Measurements from ENCODE around the gene JAM2.
"Not testable (repeated sequence)": the region's sequence is repeated elsewhere in the genome, so short reads cannot be mapped to it uniquely, and the experiment has no call there.

Gene JAM2

DNA sequence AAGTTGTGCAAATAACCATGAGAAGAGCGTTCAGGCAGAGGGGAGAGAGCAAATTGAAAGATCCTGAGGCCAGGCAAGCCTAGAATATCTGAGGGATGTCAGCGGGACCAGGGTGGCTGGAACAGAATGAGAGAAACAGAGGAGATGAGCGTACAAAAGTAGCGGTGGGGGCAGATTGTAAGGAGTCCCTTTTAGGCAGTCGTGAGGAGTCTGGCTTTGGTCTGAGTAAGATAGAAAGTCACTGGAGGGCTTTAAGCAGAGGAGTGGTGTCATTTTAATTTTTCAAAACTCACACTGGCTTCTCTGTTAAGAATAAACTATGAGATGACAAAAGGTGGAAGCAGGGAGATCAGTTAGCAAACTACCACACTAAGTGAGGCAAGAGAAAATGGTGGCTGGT lies 71.5 kb downstream of the JAM2 start:
- H3K27ac ChIP-seq: no peak overlapping the region

DNA sequence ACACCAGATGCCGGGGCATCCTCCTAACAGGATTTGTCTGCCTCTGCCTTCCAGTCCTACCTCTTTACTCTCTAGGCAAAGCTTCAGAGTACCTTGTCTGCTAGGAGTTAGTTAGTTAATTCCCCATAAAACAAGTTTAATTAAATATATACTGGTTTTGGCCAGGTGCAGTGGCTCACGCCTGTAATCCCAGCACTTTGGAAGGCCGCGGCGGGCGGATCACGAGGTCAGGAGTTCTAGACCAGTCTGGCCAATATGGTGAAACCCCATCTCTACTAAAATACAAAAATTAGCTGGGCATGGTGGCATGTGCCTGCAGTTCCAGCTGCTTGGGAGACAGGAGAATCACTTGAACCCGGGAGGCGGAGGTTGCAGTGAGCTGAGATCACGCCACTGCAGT lies 75.0 kb downstream of the JAM2 start:
- H3K27ac ChIP-seq; DNase-seq (ENCODE audit: low read depth, low spot score): not testable (repeated sequence)

More for the DNA sequence above, 71.5 kb downstream of the JAM2 start:
- no peak for DNase-seq (ENCODE audit: low read depth, low spot score)

DNA sequence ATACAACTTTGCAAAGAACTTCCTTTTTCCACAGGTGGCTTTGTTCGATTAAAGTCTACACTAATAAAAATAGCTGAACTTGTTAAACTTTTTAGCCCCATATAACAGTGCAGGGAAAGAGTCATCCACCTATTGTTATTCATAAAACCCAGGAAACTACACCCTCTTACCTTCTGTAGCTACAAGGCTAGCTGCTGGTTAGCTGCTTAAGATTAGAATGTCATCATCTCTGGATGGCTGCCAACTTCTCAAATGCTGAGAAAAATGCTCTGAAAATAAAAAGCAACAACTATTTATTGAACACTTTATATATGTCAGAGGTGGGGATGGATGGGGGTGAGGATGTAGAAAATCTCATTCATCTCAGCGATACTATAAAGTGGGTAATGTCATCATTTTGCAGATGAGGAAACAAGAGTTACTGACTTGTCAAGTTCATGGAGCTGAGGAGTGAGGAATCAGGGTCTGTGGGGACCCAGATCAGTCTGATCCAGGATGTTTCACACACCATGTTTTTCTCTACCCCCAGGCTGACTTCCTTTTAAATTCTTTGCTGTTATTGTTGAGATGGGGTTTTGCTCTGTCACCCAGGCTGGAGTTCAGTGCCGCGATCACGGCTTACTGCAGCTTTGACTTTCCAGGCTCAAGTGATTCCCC lies 78.6 kb downstream of the JAM2 start:
- no peak for DNase-seq (ENCODE audit: low read depth, low spot score)
- H3K27ac ChIP-seq: no peak overlapping the region

DNA sequence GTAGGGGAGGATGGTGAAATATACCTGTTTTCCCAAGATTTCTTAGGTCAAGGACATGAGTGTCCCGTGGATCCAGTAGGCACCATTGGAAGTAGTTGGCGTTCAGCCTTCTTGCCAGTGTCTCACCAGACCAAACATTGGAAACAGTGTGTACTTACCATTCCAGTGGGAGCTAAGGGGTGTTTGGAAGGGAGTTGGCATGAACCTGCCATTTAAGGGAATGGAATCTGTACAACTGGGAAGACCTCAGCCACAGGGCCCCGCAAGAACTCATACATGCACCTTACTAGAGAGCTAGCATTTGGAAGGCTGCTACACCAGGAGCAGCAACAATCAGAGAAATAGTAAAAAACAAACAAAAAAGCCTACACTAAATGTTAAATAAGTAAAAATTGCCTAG lies 82.9 kb downstream of the JAM2 start:
- H3K27ac ChIP-seq: no peak overlapping the region
- no peak for DNase-seq (ENCODE audit: low read depth, low spot score)

DNA sequence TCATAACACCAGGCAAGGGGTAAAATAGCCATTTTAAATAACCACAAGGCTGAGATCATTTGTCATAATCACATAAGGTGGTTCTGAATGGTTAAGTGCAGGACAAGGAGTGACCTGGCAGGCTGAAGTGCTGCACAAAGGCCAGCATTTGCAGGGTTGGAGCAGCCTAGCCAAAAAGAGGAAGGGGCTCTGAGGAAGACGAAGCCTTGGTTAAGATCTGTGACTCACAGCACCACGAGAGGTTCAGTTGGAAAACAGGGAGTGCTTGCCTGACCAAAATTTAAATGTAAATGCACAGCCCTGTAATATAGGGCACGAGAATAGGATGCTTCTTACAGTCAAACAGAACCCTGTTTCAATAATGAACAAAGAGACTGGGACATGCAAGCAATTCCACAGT lies 83.6 kb downstream of the JAM2 start:
- DNase-seq (ENCODE audit: low read depth, low spot score): no peak
- no peak overlapping the region for H3K27ac ChIP-seq

DNA sequence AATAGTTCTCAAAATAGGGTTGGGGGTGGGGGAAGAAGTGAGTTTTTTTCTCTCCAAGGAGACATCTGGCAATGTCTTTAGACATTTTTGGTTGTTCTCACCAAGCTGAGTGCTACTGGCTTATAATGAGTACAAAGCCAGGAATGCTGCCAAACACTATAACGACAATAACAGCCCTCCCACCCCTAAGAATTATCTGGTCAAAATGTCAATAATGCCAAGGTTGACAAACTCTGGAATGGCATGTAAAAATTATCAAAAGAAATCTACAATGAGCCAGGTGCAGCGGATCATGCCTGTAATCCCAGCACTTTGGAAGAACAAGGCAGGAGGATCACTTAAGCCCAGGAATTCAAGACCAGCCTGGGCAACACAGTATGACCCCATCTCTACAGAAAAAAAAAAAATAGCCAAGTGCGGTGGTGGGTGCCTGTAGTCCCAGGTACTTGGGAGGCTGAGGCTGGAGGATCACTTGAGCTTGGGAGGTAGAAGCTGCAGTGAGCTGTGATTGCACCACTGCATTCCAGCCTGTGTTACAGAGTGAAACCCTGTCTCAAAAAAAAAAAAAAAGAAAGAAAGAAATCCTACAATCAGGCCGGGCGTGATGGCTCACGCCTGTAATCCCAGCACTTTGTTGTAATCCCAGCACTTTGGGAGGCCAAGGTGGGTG lies 93.2 kb downstream of the JAM2 start:
- peak overlapping the region; percentile 15 for H3K27ac ChIP-seq
- no peak for DNase-seq (ENCODE audit: low read depth, low spot score)

DNA sequence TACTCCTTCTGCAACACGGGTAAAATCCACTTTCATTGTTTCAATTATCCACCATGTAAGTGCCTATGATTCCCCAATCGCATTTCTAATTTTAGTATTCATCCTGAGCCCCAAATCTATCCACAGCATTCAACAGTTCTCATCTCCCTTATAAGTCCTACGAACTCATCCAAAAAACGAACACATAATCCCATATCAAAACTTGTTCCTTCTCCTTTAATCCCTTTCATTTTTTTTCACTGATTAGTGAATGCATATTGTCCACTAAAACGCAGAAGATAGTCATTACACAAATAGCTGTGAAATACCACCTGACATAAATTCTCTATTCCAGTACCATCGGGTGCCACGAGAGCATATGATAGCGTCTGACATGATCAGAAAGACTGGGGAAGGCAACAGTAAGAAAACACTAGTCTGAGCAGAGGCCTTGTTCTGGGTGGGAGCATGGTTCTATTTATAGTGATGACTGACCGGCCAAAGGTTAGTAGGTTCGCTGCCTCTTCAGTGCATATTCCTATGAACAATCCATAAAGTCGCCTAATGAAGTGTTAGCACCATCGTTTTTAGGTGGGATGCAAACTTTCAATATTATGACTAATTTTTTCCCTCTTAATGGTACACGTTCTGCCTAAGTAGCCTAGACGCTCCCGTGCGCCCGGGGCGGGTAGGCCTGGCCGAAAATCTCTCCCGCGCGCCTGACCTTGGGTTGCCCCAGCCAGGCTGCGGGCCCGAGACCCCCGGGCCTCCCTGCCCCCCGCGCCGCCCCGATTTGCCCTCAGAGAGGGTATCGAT lies 95.0 kb downstream of the JAM2 start:
- DNase-seq (ENCODE audit: low read depth, low spot score): no peak
- H3K27ac ChIP-seq: peak overlapping the region; percentile 97

DNA sequence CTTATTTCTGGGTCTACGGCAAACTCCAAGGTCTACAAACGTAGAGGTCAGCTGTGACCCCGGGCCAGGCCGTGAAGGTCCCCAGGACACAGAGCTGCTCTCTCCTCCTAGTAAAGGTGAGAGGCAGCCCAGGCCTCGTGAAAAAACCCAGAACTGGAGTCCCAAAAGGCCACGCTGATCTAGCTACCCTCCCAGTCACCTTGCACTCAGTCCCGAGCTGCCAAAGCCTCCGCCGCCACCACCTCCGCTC lies 95.5 kb downstream of the JAM2 start:
- DNase-seq (ENCODE audit: low read depth, low spot score): no peak
- peak overlapping the region; percentile 97 for H3K27ac ChIP-seq

DNA sequence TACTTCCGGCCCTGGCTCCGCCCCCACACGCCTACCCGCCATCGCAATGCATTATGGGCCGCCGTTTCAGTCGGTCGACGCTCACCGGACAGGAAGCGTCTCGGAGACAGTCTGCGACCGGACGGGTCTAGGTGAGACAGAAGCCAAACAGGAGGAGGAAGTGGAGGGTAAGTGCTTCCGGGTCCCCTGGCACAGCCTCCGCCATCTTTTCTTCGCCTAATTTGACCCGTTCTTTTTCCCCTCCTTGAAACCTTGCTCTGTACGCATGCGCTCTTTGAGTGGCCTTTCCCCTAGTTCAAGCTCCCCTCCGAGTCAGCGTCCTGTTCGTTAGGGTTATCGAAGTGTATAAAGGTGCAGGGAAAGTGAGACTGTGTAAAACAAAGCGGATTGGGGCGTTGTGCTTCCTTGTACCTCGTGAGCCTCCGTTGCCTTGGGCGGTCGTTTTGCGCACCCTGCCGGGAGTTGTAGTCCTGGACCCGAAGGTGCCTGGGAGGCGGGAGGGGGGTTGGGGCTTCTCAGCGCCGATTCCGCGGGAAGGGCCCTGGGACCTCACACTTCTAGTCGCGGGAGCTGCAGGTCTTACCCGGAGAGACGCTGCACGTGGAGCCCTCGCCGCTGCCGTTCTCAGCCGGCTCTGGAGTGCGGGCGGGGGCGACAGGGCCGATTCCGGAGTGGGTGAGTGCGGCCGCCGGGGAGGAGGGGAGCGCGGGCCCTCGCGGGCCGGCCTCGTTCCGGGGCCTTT lies 96.0 kb downstream of the JAM2 start, which contains the start of the genes ATP5PF and GABPA:
TSS of gene ATP5PF (minus strand) at position 1 of the 742 bp plus-strand sequence. CDS start 5,110 bp downstream, outside the sequence.
TSS of gene GABPA (plus strand) at position 69 of the 742 bp plus-strand sequence. CDS start 6,627 bp downstream, outside the sequence.
- DNase-seq (ENCODE audit: low read depth, low spot score): peak; percentile 98
- H3K27ac ChIP-seq: peak within 1 kb of the TSS; percentile 97

DNA sequence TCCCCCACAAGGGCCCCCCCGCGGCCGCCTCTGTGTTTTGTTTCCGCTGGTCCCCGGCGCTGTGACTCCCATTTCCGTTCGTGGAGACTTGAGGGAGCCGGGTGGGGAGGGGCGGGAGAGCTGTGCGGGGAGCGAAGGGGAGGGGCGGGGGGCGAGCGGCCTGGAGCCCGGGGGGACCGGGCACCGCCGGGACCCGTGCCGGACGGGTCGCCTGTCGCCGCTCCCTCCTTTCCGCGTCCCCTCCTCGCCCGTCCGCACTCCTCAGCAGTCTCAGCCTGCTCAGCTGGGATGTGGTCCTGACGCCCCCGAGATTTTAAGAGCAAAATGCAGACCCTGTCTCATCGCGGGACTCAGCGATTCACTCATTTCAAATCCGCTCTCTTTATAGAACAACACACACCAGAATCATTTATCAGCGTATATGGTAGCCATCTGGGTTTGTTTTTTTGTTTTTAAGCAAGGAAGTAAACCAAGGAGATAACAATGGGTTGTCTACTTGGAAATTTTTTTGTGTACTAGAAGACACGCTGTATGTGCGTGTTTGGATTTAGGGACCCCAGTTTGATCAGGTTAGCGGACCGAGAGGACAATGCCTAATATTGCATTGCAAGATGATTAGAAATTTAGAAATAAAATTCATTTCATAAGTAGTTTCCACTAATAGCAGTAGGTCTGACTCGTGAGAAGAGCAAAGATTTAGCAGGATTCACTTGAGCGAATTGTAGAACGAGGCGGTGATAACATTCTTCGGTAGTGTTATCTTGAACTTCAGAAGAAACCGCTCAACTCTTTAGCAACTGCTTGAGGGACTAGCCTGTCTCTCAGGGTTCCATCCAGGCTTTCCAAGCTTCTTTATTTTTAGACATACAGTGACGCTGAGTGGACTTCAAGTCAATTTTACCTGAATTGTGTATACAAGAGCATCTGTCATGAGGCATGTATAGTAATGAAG lies 96.9 kb downstream of the JAM2 start:
- no peak for DNase-seq (ENCODE audit: low read depth, low spot score)
- H3K27ac ChIP-seq: peak overlapping the region; percentile 97

DNA sequence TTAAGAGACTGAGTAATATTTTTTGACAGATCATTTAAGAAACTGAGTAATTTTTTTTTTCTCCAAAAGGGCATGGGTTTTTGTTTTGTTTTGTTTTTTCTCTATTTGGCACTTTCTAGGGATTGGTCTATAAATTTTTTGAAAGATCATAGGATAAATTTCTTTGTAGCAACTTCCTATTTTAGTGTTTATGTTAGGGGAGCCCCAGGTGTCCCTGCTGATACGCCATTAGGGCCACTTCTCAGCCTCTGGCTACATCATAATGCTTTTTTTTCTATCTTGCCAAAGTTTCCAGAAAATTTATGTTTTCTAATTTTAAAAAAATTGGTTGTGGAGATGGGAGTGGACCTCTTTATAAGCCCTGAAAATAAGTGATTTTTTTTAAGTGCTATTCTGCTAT lies 98.4 kb downstream of the JAM2 start:
- DNase-seq (ENCODE audit: low read depth, low spot score): no peak

DNA sequence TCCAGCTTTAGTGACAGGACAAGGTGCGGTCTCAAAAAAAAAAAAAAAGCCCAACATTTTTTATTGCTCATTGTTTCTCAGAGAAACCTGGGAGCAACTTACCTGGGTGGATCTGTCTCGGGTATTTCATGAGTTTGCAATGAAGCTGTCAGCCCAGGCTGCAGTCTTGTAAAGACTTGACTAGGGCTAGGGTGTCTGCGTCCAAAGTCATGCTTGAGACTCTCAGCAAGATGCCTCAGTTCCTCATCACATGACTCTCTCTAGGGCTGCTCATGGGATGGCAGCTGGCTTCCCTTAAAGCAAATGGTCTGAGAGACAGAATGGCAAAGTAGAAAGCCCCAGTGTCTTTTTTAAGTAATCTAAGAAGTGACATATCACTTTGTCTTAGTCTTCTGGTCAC lies 103.8 kb downstream of the JAM2 start:
- peak; percentile 55 for DNase-seq (ENCODE audit: low read depth, low spot score)
- H3K27ac ChIP-seq: peak overlapping the region; percentile 88

More for the DNA sequence above, 98.4 kb downstream of the JAM2 start:
- H3K27ac ChIP-seq: no peak overlapping the region

DNA sequence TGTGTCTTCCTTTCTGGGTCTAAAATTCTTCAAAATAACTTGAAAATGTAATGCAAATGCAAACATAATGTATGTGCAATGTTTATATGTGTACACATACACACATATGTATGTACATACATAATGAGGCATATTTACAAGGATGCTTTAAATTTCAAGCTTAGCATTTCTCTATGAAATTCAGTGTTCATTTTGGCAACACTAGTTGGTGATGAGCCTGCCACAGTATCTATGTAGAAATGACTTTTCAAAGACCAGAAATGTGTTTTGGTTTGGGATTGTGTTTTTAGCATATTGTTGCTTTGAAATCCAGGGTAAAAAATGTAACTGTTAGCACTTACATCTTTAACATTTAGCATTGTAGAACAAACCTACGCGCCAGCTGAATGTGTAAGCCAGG lies 105.8 kb downstream of the JAM2 start:
- no peak overlapping the region for H3K27ac ChIP-seq
- DNase-seq (ENCODE audit: low read depth, low spot score): no peak

DNA sequence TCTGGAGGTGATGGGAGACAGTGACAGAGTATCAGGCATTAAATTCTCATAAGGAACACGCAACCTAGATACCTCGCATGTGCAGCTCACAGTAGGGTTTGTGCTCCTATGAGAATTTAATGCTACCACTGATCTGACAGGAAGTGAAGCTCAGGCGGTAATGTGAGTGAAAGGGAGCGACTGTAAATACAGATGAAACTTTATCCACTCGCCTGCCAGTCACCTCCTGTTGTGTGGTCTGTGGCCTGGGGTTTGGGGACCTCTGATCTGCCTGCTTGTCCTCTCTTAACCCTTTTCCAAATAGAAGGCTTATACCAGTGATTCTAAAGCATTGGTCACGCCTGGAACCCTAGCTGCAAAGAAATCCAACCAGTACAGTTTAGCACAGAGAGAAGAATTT lies 111.0 kb downstream of the JAM2 start:
- no peak for DNase-seq (ENCODE audit: low read depth, low spot score)
- H3K27ac ChIP-seq: no peak overlapping the region

DNA sequence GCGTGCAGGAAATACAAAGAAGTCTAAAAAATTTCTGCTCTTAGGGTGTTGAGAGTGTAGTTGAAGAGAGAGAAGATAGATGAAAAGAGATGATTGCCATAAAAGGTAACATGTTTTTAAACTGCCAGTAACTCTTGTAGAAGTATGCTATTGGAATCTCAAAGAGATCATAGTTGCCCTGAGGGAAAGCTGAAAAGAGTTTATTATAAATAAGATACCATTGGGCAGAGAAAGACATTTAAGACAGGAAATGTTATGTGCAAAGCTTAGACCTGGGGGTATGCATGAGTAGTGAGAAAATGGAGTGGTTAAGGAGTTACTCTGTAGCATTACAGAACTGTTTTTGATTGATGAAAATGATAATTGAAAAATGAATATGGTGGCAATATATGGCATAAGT lies 113.4 kb downstream of the JAM2 start:
- DNase-seq (ENCODE audit: low read depth, low spot score): no peak
- H3K27ac ChIP-seq: no peak overlapping the region

DNA sequence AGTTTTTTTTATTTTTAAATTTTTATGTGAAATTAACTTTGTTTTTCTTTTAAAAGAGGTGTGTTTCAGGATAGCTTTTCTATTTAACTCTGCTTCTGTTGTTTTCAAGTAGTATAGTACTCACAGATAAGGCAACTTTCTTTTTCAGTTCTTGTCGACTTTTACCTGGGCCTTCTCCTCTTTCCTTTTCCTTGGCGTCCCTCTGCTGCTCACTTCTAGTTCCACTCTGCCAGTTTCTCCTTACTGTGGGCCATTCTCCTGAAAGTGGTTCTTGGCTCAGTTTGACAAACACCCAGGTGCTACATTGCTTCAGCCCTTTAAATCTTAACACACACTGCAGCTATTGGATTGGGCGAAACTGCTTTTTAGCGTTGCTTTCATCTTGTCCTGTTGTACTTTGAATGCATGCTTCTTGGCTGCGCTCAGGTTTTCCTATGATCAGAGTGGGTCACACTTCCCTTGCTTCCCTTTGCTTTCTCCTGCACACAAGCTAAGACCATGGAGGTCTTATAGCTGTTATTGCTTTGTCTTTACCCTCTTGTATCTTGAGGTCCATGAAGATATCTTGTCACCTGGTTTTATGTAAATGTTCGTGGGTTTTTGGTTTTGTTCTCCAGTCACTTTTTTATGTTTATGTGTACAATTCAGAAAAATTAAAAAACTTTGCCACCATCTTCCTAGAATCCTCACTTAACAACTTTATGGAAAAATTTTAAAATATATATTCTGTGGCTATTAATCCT lies 117.3 kb downstream of the JAM2 start:
- no peak for DNase-seq (ENCODE audit: low read depth, low spot score)
- no peak overlapping the region for H3K27ac ChIP-seq

DNA sequence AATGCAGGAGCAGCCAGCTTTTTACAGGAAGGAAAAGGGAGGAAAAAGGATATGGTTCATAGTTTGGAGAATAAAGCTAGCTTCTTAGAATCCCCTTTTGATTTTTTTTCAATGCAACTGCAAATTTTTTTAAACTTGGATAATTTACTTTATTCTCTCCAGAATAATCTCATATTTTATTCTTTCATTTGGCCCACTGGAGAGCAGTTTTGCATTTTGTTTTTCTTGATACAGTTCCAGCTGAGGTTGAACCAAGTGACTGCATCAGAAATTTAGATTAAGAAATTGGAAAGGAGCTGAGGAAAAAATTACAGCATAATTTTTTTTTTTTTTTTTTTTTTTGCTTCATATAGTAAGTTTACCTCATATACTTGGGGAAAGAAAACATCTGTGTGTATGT lies 118.5 kb downstream of the JAM2 start:
- no peak overlapping the region for H3K27ac ChIP-seq
- no peak for DNase-seq (ENCODE audit: low read depth, low spot score)

DNA sequence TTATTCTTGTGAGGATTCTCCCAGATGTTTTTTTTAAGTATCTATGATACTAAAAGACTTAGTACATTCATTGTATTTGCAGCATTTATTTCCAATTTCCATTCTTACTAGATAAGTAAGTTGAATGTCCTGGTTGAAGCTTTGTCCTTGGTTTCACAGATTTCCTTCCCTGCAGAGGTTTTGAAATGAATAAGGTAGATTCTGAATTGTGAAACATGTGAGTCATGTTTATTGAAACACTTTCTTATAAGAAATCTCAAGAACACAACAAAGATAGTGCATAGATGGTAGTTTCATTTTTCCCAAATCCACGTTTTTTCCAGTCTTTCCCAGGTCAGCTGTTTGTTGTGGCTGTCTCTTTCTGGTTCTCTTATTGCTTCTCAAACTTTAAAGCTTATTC lies 120.5 kb downstream of the JAM2 start:
- no peak overlapping the region for H3K27ac ChIP-seq
- DNase-seq (ENCODE audit: low read depth, low spot score): no peak

DNA sequence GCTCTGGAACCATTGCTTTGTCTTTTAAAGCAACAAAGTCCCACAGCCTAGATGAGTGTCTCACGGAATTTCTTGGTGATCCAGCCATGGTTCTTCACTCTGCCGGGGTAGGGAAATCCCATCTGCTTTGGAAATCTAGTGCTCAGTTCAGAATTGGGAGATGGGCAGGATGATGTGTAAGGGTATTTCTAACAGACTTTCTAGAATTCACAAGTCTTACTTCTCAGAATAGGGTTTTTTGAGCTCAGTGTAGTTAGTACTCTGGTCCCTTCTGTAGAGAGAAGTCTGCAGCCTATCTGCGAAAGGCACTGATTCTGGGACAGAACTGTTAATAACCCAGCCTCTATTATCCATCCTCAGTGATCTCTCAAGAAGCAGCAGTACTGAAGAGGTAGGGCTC lies 121.0 kb downstream of the JAM2 start:
- H3K27ac ChIP-seq: no peak overlapping the region
- no peak for DNase-seq (ENCODE audit: low read depth, low spot score)

Measured in epithelial cell of prostate (primary cell).